Muscle of arm (tissue), 12 donors: ENCODE data around the gene BIRC3. TPM values are rescaled to one million over a fixed set of nuclear protein-coding genes. Genes with fewer than 3 reads are reported as not detected.
"Not testable (repeated sequence)": the region's sequence is repeated elsewhere in the genome, so short reads cannot be mapped to it uniquely, and the experiment has no call there.

Source experiments
- DNase-seq: peaks from one replicate; pipeline ENCODE4 v3.0.0-alpha.2; 2013
- polyA plus RNA-seq, 12 donors: library from polyadenylated mRNA; unstranded; fragments of 120-200 nt; gene quantifications; one replicate each; pipeline ENCODE4 v1.2.1, GENCODE V29; 2013; ENCODE audit not compliant: insufficient read length in 12 of 12

The BIRC3 gene
- polyA plus RNA-seq, 12 donors: 0.74 to 7.6 (median 1.6) TPM; not detected in 1

GRCh38 chr11:102374633-102375424, 57.5 kb downstream of the BIRC3 start:
- not testable (repeated sequence) for DNase-seq

GRCh38 chr11:102375720-102376399, 58.6 kb downstream of the BIRC3 start:
- no peak for DNase-seq

GRCh38 chr11:102377891-102378290, 60.6 kb downstream of the BIRC3 start:
- DNase-seq: no peak

GRCh38 chr11:102378818-102379217, 61.5 kb downstream of the BIRC3 start:
- DNase-seq: no peak

- no peak for DNase-seq
Measured at GRCh38 chr11:102382384-102382783, 65.1 kb downstream of the BIRC3 start.

- DNase-seq: no peak
Measured at GRCh38 chr11:102383839-102384238, 66.6 kb downstream of the BIRC3 start.

- DNase-seq: no peak
Measured at GRCh38 chr11:102384419-102385079, 67.3 kb downstream of the BIRC3 start.

GRCh38 chr11:102385085-102386007, 68.1 kb downstream of the BIRC3 start:
- DNase-seq: no peak

- DNase-seq: no peak
Measured at GRCh38 chr11:102386136-102386734, 69.0 kb downstream of the BIRC3 start.

- no peak for DNase-seq
Measured at GRCh38 chr11:102387043-102387781, 69.9 kb downstream of the BIRC3 start.

Other genes with a start within 250 kb of the BIRC3 start
- 100 to 1,000 TPM in 2 of 12 donors, 10 to 100 TPM in 9, not detected in 1; 64.0 to 127 (median 89.4) TPM for gene YAP1, start 207.0 kb upstream of the BIRC3 start, polyA plus RNA-seq
- 10 to 100 TPM in 11 of 12 donors, not detected in 1; 37.5 to 63.8 (median 51.8) TPM for gene BIRC2, start 29.7 kb downstream of the BIRC3 start, polyA plus RNA-seq
- 100 to 1,000 TPM in 11 of 12 donors, not detected in 1; 150 to 233 (median 194) TPM for gene TMEM123, start 135.3 kb downstream of the BIRC3 start, polyA plus RNA-seq
- gene MMP7, start 213.3 kb downstream of the BIRC3 start, polyA plus RNA-seq: not detected